HL-60 (cell line): ENCODE results near the gene RBM33.

Experiments used
- DNase-seq, 2 experiments: peaks; one replicate each; pipeline ENCODE4 v3.0.0-alpha.2; 2010 to 2020; ENCODE audit warnings: low read depth in 1 of 2, low spot score in 1 of 2
- H3K27ac ChIP-seq: fragments of 250-450 bp; sonication (Bioruptor Pico); replicated peaks from 2 replicates; pipeline ENCODE4 v1.5.1; 2020; ENCODE audit warnings: mild to moderate bottlenecking, moderate library complexity
- H3K27me3 ChIP-seq: fragments of 250-450 bp; sonication (Bioruptor Pico); 2 replicates; pipeline ENCODE4 v1.5.1; 2021; ENCODE audit warnings: mild to moderate bottlenecking, moderate library complexity; ENCODE audit not compliant: insufficient read depth, poor library complexity, severe bottlenecking
- H3K4me3 ChIP-seq: replicated peaks from 2 replicates; pipeline ENCODE4 v1.5.1; 2011; ENCODE audit warnings: mild to moderate bottlenecking, control low read depth, low read length; ENCODE audit not compliant: insufficient read depth
- GABPA ChIP-seq: IDR thresholded peaks from 2 replicates; pipeline ENCODE4 v1.6.1; 2012; ENCODE audit warnings: low read depth
- POLR2AphosphoS5 ChIP-seq: IDR thresholded peaks from 2 replicates; pipeline ENCODE4 v1.6.1; 2012; ENCODE audit warnings: low read depth
- SPI1 ChIP-seq: IDR thresholded peaks from 2 replicates; pipeline ENCODE4 v1.6.1; 2012; ENCODE audit warnings: low read depth, mild to moderate bottlenecking, borderline replicate concordance
- TF ChIP-seq, protein P1 (sequence below): IDR thresholded peaks from 2 replicates; pipeline ENCODE4 v1.6.1; 2012; ENCODE audit warnings: low read depth; ENCODE audit not compliant: insufficient replicate concordance
- TF ChIP-seq, protein P2 (sequence below): IDR thresholded peaks from one replicate; pipeline ENCODE4 v1.5.1; 2011; ENCODE audit warnings: low read length, control low read depth, inconsistent platforms; ENCODE audit not compliant: insufficient read depth

Gene RBM33

DNA sequence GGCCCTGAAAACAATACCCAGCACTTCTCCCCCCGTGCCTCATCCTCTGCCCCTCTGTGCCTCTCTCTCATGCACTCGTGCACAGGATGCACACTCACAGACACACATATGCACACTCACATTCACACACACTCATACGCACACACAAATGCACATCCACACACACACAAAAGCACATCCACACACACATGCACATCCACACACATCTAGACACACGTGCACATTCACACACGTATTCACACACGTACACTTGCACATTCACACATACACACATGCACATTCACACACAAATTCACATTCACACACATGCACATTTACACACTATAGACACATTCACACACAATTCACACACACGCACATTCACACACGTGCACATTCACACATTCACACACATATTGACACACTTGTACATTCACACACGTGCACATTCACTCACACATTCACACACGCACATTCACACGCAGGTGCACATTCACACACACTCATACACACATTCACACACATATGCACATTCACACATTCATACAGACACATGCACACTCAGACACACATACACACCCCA, 148.6 kb downstream of the RBM33 start:
- TF ChIP-seq, protein P1, sequence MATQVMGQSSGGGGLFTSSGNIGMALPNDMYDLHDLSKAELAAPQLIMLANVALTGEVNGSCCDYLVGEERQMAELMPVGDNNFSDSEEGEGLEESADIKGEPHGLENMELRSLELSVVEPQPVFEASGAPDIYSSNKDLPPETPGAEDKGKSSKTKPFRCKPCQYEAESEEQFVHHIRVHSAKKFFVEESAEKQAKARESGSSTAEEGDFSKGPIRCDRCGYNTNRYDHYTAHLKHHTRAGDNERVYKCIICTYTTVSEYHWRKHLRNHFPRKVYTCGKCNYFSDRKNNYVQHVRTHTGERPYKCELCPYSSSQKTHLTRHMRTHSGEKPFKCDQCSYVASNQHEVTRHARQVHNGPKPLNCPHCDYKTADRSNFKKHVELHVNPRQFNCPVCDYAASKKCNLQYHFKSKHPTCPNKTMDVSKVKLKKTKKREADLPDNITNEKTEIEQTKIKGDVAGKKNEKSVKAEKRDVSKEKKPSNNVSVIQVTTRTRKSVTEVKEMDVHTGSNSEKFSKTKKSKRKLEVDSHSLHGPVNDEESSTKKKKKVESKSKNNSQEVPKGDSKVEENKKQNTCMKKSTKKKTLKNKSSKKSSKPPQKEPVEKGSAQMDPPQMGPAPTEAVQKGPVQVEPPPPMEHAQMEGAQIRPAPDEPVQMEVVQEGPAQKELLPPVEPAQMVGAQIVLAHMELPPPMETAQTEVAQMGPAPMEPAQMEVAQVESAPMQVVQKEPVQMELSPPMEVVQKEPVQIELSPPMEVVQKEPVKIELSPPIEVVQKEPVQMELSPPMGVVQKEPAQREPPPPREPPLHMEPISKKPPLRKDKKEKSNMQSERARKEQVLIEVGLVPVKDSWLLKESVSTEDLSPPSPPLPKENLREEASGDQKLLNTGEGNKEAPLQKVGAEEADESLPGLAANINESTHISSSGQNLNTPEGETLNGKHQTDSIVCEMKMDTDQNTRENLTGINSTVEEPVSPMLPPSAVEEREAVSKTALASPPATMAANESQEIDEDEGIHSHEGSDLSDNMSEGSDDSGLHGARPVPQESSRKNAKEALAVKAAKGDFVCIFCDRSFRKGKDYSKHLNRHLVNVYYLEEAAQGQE = no peak
- TF ChIP-seq, protein P2, sequence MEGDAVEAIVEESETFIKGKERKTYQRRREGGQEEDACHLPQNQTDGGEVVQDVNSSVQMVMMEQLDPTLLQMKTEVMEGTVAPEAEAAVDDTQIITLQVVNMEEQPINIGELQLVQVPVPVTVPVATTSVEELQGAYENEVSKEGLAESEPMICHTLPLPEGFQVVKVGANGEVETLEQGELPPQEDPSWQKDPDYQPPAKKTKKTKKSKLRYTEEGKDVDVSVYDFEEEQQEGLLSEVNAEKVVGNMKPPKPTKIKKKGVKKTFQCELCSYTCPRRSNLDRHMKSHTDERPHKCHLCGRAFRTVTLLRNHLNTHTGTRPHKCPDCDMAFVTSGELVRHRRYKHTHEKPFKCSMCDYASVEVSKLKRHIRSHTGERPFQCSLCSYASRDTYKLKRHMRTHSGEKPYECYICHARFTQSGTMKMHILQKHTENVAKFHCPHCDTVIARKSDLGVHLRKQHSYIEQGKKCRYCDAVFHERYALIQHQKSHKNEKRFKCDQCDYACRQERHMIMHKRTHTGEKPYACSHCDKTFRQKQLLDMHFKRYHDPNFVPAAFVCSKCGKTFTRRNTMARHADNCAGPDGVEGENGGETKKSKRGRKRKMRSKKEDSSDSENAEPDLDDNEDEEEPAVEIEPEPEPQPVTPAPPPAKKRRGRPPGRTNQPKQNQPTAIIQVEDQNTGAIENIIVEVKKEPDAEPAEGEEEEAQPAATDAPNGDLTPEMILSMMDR = no peak
- TF ChIP-seq GABPA (no peak), SPI1 (no peak), POLR2AphosphoS5 (no peak)
- H3K27me3 ChIP-seq = peaks cover 2% of the 10 kb centered on the region
- no peak for DNase-seq
- no peak overlapping the region for H3K27ac ChIP-seq
- H3K4me3 ChIP-seq = no peak overlapping the region

DNA sequence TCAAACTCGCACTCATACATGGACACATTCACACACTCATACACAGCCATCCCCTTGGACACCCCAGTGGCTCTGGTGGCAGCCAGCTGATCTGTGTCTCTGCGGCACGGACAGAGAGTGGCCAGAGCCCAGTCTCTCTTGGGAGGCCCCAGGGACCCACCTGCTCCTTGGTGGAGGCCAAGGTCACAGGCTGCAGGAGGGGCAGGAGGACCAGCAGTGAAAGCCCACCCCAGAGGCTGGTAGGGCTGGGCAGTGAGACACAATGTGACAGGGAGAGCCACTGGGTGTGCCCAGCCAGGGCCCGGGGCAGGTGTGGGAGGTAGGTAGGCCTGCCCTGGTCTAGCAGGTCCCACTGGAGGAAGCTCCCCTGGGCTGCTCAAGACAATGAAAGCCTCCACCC, 149.3 kb downstream of the RBM33 start:
- TF ChIP-seq, protein P2 = no peak
- TF ChIP-seq SPI1 = no peak
- no peak for TF ChIP-seq POLR2AphosphoS5
- TF ChIP-seq, protein P1 = no peak
- TF ChIP-seq GABPA = no peak
- DNase-seq = no peak
- H3K27me3 ChIP-seq = peaks cover 2% of the 10 kb centered on the region

DNA sequence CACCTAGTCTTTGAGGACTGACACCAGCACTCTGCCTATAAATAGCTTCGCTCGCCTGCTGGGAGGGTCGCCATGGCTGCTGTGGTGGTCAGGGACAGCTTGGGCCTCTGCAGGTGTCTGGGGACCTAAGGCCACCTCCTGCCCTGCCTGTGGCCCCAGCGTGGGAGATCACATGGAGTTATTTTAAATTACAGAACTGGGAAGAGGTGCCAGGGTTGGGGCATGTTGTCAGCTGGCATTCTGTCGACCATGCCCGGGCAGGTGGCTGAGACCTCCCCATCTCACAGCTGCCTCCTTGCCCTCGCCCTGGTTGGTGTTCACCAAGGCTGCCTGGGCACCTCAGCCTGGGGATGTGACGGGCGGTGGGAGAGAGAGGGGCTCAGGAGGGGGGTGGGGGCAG, 149.7 kb downstream of the RBM33 start:
- Histone ChIP-seq H3K27ac (no peak overlapping the region), H3K27me3 (peaks cover 2% of the 10 kb centered on the region), H3K4me3 (no peak overlapping the region)
- TF ChIP-seq, protein P2 = no peak
- TF ChIP-seq POLR2AphosphoS5 = no peak
- TF ChIP-seq, protein P1 = no peak
- no peak for TF ChIP-seq GABPA
- no peak for TF ChIP-seq SPI1
- DNase-seq = no peak

More for the DNA sequence above, 149.3 kb downstream of the RBM33 start:
- H3K4me3 ChIP-seq = no peak overlapping the region
- H3K27ac ChIP-seq = no peak overlapping the region
